Measurements from ENCODE around the gene NSUN2.

GRCh38 chr5:6638236-6638635, 5.4 kb upstream of the NSUN2 start:
- TF ChIP-seq CTCF (conservative IDR thresholded peaks at IDR 0.05; ENCODE audit: low read depth in 2 of 2) (no peak), EZH2phosphoT487 (IDR thresholded peaks at IDR 0.05; ENCODE audit: unreplicated experiment) (no peak), POLR2AphosphoS5 (IDR thresholded peaks at IDR 0.05; ENCODE audit: low read depth) (no peak), REST (IDR thresholded peaks at IDR 0.05; ENCODE audit: unreplicated experiment) (no peak), EZH2 (IDR thresholded peaks at IDR 0.05; ENCODE audit: low read depth, unreplicated experiment) (no peak), CREB1 (CRISPR knock-in tag; IDR thresholded peaks at IDR 0.05; ENCODE audit: low read depth) (no peak), ZNF331 (CRISPR knock-in tag; IDR thresholded peaks at IDR 0.05; ENCODE audit: low read depth) (no peak), JUNB (IDR thresholded peaks at IDR 0.05; ENCODE audit: unreplicated experiment) (no peak), ETS1 (IDR thresholded peaks at IDR 0.05) (no peak)
